GM12878 (cell line): ENCODE data around the gene POU5F1.

Experiments used
- BHLHE40 ChIP-seq, 2 experiments: fragments of 450-650 bp in 1 of 2; IDR thresholded peaks; 2 replicates each; pipeline ENCODE4 v1.6.1; 2011 to 2017; ENCODE audit warnings: low read depth in 2 of 2, borderline replicate concordance in 1 of 2, improper control_type of control experiment in 1 of 2, low read length in 1 of 2, mild to moderate bottlenecking in 1 of 2
- FOXK2 ChIP-seq: fragments of 450-650 bp; IDR thresholded peaks from 2 replicates; pipeline ENCODE4 v1.6.1; 2017; ENCODE audit warnings: mild to moderate bottlenecking, moderate library complexity
- KDM1A ChIP-seq: fragments of 200-600 bp; sonication (generic); IDR thresholded peaks from 2 replicates; pipeline ENCODE4 v1.6.1; 2016; ENCODE audit warnings: borderline replicate concordance
- LARP7 ChIP-seq: fragments of 450-650 bp; IDR thresholded peaks from 2 replicates; pipeline ENCODE4 v1.6.1; 2017; ENCODE audit warnings: mild to moderate bottlenecking
- POLR2AphosphoS5 ChIP-seq: IDR thresholded peaks from 2 replicates; pipeline ENCODE4 v1.6.1; 2011; ENCODE audit warnings: mild to moderate bottlenecking, low read length, inconsistent platforms
- RBBP5 ChIP-seq: fragments of 200-600 bp; sonication (generic); conservative IDR thresholded peaks from 2 replicates; pipeline ENCODE4 v1.6.1; 2016
- ZBED1 ChIP-seq: IDR thresholded peaks from 2 replicates; pipeline ENCODE4 v1.6.1; 2016; ENCODE audit warnings: borderline replicate concordance
- TF ChIP-seq, protein P1 (sequence below), 3 experiments: IDR thresholded peaks in 2 of 3; conservative IDR thresholded peaks in 1 of 3; 2 replicates each; pipeline ENCODE4 v1.5.1; 2011; ENCODE audit warnings: low read depth in 3 of 3, low read length in 3 of 3, mild to moderate bottlenecking in 3 of 3, control low read depth in 2 of 3, moderate library complexity in 2 of 3, inconsistent platforms in 1 of 3, mixed read lengths in 1 of 3; ENCODE audit not compliant: control insufficient read depth in 2 of 3, insufficient read depth in 1 of 3; ENCODE audit errors: extremely low read depth in 1 of 3
- TF ChIP-seq, protein P2 (sequence below): fragments of 450-650 bp; IDR thresholded peaks from 2 replicates; pipeline ENCODE4 v1.6.1; 2017; ENCODE audit warnings: mild to moderate bottlenecking, moderate library complexity
- TF ChIP-seq, protein P3 (sequence below): IDR thresholded peaks from 2 replicates; pipeline ENCODE4 v1.6.1; 2012; ENCODE audit warnings: mild to moderate bottlenecking, low read depth, low read length
- TF ChIP-seq, protein P4 (sequence below): IDR thresholded peaks from 2 replicates; pipeline ENCODE4 v1.6.1; 2011; ENCODE audit warnings: low read depth, mild to moderate bottlenecking, low read length, moderate library complexity, borderline replicate concordance; ENCODE audit errors: extremely low read depth

DNA sequence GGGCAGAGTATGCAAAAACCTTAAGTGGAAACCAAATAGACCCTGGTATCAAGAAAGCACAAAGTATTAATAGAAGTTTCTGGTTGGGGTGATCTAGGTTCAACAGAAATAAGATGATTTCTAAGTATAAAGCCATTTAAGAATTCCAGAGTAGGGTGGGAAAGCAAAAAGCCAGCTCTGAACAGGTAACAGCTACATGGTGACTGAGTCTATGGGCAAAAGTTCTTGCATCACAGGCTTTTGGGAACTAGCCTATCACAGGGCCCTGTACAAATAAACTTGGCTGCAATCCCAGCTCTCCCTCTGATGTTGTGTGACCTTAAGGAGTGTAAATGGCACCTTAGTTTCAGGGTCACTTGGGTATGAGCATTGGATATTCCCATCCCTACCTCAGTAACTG, 6.6 kb downstream of the POU5F1 start:
- TF ChIP-seq KDM1A (no peak), LARP7 (no peak), ZBED1 (no peak), BHLHE40 (IDR thresholded peaks at IDR 0.05; ENCODE audit: borderline replicate concordance in 1 of 2, low read depth in 2 of 2, low read length in 1 of 2) (no peak), FOXK2 (no peak), POLR2AphosphoS5 (no peak), RBBP5 (no peak)
- TF ChIP-seq, protein P1, sequence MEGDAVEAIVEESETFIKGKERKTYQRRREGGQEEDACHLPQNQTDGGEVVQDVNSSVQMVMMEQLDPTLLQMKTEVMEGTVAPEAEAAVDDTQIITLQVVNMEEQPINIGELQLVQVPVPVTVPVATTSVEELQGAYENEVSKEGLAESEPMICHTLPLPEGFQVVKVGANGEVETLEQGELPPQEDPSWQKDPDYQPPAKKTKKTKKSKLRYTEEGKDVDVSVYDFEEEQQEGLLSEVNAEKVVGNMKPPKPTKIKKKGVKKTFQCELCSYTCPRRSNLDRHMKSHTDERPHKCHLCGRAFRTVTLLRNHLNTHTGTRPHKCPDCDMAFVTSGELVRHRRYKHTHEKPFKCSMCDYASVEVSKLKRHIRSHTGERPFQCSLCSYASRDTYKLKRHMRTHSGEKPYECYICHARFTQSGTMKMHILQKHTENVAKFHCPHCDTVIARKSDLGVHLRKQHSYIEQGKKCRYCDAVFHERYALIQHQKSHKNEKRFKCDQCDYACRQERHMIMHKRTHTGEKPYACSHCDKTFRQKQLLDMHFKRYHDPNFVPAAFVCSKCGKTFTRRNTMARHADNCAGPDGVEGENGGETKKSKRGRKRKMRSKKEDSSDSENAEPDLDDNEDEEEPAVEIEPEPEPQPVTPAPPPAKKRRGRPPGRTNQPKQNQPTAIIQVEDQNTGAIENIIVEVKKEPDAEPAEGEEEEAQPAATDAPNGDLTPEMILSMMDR (IDR thresholded peaks at IDR 0.05 in 2 of 3, conservative IDR thresholded peaks at IDR 0.05 in 1 of 3; ENCODE audit: control insufficient read depth in 2 of 3, extremely low read depth in 1 of 3, insufficient read depth in 1 of 3, low read depth in 3 of 3, low read length in 3 of 3), result no peak
- TF ChIP-seq, protein P2, sequence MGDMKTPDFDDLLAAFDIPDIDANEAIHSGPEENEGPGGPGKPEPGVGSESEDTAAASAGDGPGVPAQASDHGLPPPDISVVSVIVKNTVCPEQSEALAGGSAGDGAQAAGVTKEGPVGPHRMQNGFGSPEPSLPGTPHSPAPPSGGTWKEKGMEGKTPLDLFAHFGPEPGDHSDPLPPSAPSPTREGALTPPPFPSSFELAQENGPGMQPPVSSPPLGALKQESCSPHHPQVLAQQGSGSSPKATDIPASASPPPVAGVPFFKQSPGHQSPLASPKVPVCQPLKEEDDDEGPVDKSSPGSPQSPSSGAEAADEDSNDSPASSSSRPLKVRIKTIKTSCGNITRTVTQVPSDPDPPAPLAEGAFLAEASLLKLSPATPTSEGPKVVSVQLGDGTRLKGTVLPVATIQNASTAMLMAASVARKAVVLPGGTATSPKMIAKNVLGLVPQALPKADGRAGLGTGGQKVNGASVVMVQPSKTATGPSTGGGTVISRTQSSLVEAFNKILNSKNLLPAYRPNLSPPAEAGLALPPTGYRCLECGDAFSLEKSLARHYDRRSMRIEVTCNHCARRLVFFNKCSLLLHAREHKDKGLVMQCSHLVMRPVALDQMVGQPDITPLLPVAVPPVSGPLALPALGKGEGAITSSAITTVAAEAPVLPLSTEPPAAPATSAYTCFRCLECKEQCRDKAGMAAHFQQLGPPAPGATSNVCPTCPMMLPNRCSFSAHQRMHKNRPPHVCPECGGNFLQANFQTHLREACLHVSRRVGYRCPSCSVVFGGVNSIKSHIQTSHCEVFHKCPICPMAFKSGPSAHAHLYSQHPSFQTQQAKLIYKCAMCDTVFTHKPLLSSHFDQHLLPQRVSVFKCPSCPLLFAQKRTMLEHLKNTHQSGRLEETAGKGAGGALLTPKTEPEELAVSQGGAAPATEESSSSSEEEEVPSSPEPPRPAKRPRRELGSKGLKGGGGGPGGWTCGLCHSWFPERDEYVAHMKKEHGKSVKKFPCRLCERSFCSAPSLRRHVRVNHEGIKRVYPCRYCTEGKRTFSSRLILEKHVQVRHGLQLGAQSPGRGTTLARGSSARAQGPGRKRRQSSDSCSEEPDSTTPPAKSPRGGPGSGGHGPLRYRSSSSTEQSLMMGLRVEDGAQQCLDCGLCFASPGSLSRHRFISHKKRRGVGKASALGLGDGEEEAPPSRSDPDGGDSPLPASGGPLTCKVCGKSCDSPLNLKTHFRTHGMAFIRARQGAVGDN, result no peak
- TF ChIP-seq, protein P3, sequence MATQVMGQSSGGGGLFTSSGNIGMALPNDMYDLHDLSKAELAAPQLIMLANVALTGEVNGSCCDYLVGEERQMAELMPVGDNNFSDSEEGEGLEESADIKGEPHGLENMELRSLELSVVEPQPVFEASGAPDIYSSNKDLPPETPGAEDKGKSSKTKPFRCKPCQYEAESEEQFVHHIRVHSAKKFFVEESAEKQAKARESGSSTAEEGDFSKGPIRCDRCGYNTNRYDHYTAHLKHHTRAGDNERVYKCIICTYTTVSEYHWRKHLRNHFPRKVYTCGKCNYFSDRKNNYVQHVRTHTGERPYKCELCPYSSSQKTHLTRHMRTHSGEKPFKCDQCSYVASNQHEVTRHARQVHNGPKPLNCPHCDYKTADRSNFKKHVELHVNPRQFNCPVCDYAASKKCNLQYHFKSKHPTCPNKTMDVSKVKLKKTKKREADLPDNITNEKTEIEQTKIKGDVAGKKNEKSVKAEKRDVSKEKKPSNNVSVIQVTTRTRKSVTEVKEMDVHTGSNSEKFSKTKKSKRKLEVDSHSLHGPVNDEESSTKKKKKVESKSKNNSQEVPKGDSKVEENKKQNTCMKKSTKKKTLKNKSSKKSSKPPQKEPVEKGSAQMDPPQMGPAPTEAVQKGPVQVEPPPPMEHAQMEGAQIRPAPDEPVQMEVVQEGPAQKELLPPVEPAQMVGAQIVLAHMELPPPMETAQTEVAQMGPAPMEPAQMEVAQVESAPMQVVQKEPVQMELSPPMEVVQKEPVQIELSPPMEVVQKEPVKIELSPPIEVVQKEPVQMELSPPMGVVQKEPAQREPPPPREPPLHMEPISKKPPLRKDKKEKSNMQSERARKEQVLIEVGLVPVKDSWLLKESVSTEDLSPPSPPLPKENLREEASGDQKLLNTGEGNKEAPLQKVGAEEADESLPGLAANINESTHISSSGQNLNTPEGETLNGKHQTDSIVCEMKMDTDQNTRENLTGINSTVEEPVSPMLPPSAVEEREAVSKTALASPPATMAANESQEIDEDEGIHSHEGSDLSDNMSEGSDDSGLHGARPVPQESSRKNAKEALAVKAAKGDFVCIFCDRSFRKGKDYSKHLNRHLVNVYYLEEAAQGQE, result no peak
- TF ChIP-seq, protein P4, sequence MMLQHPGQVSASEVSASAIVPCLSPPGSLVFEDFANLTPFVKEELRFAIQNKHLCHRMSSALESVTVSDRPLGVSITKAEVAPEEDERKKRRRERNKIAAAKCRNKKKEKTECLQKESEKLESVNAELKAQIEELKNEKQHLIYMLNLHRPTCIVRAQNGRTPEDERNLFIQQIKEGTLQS, result no peak
